HG03432 (cell line): ENCODE results near the gene TP53BP1.

Experiments used
- ATAC-seq: cut with Tn5 transposase; IDR thresholded peaks from one replicate; pipeline ENCODE4 v1.9.1; 2021; ENCODE audit warnings: mild to moderate bottlenecking, moderate library complexity; ENCODE audit not compliant: unreplicated experiment

The TP53BP1 gene

DNA sequence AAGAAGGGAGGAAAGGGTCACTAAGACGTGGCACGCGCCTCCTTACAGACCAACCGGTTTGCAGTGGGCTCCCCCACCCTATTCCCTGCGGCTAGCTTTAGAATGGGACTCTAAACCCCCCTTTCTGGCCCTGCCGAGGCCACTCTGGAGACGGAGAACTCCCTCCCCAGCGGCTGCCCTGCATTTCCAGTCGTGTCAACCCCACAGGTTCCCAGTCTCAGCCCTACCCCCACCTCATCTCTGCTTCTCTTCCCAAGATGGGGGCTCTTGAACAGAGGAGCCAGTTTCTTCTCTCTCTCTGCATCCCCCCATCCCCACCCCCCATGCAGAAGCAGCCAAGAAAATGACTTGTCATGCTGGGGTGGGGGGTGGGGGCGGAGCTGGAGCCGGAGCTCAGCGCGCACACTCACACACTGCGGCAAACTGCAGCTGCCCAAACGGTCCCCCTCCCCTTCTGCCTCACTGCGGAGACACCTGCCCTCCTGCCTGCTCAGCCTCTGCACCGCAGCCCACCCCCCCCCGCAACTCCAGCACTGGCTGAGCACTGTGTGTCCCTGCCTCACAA is 25.3 kb upstream of the TP53BP1 start:
- no peak for ATAC-seq

GRCh38 chr15:43517354-43518196 is 24.6 kb upstream of the TP53BP1 start, which contains the start of gene MAP1A:
Gene MAP1A (plus strand): TSS chr15:43517608. CDS start chr15:43521474, 3,866 bp downstream.
- ATAC-seq: no peak

DNA sequence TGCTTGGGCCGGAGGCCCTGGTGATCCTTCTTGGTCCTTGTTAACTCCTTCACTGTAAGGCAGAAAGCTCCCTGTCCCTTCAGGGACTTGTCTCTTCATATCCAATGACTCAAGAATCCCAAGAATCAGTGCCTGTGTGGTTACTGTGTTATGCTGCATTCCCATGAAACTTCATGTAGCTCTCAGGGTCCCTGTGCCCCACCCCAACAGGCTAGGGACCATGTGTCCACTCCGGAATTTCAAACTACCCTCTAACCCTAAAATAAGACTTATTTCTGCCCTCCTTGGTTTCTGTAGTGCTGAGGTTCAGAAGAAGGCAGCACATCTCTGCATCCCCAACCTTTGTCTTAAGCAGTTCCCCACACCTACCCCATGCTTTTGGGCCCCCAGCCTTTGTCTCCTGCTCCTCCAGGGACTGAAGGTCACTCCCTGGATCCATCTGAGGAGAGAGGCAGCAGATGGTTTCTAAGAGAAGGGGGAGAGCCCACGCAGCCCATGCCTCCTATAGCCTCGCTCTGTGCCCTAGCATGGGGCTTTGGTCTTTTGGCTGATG is 23.9 kb upstream of the TP53BP1 start:
- no peak for ATAC-seq

DNA sequence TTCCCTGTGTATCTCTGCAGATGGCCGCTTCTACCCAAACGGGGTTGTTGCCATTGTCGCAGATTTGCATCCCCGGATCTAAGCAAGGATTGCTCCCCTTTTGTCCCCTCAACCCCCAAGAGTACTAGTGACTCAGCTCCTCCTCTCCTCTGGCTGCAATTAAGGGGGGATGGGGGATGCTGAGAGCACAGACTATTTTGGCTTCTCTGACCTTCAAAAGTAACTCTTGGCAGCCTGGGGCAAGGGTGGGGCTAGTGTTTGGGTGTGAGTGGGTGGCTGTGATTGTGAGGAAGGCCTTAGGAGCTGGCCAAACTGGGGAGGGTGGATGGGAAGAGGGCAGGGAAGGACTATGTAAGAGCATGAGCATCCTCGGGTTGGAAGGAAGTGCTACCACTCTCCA is 23.2 kb upstream of the TP53BP1 start:
- no peak for ATAC-seq

DNA sequence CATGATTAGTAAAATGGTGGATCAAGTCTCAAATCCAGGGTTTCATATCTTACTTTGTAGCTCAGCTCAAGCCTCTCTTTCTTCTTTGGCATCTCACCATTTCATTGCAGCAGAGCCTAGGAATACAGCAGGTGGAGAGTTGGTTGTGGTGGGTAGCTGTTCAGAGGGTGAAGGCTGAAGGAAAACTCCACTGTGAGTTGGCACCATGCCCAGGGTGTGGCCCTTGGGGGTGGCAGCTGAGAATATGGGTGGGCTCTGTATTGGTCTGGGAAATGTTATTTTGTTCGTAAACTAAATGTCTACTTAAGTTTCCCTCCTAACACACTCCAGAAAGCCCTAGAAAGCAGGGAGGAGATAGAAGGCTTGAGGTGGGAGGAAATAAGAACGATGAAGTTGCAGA is 22.8 kb upstream of the TP53BP1 start:
- no peak for ATAC-seq

DNA sequence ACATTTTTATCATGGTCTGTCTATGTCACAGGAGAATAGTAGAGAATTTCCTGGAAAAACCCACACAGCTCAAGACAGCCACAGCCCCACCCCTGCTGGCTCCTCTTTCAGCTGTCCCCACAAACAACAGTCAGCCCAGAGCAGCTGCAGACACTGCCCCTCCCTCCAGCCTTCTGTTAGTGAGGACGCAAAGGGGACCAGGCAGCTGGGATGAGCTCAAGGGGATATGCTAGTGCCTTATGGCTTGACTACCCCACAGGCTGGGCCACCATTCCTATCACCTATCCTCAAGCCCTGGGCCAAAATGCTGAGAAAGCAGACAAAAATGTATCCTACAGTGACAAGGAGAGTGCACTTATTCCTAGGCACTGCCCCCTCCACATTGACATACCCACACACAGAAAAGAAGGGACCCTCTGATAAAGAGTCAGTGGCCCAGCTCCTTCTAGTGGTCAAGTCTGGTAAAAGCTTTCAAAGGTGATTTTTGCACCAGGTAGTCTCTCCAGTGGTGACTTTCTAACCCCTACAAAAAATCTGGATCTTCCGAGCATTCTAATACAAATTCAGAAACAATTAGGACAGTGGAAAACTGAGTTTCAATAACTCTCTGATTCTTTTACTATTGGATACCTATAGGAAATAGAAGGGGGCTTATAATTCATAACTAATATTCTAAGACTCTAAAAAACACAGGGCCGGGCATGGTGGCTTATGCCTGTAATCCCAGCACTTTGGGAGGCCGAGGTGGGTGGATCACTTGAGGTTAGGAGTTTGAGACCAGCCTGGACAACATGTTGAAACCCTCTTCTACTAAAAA is 21.5 kb upstream of the TP53BP1 start:
- ATAC-seq: no peak

DNA sequence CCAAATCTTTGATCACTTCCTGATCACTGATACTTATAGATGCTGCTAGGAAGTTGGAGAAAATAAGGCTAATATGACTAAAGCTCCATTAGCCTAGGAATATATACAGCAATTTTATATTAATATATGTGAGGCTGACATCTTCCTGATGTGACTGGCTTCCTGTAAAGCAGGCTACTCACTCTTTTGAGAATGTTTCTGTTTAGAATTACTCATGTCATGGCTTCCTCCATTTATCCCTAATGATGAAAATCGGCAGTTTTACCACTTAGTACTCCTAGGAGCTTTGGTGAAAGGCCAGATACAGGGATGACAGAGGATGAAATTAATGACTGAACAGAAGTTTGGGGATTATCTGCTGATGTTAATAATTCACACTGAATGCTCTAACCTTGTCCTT is 20.6 kb upstream of the TP53BP1 start:
- ATAC-seq: no peak

GRCh38 chr15:43511012-43511885 is 18.3 kb upstream of the TP53BP1 start:
- ATAC-seq: no peak

DNA sequence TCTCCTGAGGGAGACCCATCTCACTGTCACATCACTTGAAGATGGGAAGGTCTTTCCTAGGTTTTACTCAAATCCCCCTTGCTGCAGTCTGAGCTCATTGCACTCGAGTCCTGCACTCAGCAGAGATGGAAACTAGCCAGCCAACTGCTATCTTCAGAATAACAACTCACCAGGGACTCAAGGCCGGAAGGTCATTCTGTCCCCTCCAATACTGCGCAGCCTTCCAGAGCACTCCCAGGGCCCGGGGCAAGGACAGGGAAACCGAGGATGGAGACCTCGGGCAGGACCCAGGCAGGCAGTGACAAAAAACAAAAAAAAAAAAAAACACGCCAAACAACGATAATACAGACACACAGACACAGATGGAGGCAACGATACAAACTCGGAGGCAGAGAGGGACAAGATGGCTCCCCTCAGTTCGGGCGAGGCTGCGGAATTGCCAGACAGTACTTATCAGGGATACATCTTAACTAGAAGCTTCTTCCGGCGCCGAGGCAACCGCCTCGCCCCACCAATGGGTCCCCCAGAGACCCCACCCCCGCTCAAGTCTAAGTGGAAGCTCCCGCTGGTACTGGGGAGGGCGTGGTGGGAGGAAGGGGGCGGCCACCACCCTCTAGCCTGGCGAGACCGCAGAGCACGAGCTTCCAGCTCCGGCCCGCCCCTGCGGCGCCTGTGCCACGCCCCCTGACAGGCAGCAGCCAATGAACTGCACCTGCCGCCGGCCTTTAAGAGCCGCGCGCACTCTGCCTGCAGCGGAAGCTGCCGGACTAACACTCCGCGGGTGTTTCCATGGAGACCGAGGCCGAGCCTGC is 17.4 kb upstream of the TP53BP1 start:
- peak; percentile 97 for ATAC-seq

GRCh38 chr15:43509660-43510199 is 16.8 kb upstream of the TP53BP1 start:
- no peak for ATAC-seq

DNA sequence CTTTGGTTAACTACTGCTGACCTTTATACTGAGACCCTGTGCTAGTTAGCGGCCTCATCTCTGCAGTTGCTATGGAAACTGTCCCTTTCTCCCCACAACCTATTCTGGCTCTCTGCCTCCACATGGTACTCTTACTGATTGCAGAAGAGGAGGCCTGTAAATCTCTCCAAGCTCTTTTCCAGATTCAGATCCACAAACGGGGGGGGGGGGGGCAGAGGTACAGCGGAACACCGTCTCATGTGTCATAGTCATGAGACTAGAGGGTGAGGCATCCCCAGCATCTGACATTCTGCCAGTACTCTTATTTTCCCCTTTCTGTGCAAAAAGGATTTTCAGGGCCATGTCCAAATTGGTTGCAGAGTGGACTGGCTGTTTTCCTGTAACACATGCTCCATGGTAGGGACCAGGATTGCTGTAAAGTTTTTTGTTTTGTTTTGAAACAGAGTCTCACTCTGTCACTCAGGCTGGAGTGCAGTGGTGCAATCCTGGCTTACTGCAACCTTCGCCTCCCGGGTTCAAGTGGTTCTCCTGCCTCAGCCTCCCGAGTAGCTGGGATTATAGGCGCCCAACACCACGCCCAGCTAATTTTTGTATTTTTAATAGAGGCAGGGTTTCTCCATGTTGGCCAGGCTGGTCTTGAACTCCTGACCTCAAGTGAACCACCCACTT is 16.2 kb upstream of the TP53BP1 start:
- ATAC-seq: no peak

DNA sequence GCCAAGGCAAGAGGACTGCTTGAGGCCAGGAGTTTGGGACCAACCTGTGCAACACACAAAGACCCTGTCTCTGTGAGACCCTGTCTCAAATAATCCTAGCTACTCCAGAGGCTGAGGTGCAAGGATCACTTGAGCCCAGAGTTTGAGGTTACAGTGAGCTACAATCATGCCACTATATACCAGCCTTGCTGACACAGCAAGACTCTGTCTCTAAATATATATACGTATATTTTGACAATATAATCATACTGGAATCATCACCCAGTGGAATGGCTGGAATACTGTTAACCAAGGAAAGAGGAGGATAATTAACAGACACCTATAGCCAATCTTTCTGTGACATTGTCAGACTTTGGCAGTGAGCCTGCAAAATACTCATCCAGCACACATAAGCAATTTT is 15.5 kb upstream of the TP53BP1 start:
- ATAC-seq: no peak

GRCh38 chr15:43505738-43506137 is 12.8 kb upstream of the TP53BP1 start:
- no peak for ATAC-seq

DNA sequence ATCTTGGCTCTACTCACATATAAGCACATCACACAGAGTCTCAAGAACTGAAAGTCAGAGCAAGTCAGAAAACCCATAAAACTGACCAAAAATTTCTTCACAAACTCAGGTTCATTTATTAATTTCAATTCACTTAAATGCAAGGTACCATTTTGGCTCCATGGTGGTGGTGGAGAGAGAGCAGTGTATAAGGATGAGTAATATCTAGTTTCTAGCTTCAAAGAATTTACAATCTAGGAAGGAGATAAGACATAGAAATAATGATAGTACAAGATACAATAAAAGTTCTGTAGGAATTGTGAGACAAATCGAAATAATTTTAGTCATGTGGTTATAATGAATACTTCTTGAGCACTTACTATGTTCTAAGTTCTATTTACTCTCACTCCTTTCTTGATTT is 6.7 kb upstream of the TP53BP1 start:
- no peak for ATAC-seq

DNA sequence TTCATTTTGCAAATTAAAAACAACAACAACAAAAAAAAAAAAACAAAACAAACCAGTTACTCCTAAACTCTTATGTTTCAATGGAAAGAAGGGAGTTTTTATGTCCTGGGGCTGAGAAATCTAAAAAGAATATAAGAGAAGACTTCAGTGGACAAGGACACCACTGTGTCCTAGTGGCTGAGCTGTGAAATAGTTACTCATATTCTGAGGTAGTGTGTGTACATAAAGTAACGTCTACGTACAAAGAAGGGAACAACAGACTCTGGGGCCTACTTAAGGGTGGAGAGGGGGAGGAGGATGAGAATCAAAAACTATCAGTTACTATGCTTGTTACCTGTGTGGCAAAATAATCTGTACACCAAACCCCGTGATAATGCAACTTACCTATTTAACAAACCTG is 6.0 kb upstream of the TP53BP1 start:
- no peak for ATAC-seq

GRCh38 chr15:43493703-43494472 is 932 bp upstream of the TP53BP1 start:
- ATAC-seq: no peak

- no peak for ATAC-seq
Measured at GRCh38 chr15:43492266-43492665, 690 bp downstream of the TP53BP1 start.

- ATAC-seq: no peak
Measured at GRCh38 chr15:43489191-43489590, 3.8 kb downstream of the TP53BP1 start.
